ENCODE measurements around the gene PARD6G.

PARD6G gene

DNA sequence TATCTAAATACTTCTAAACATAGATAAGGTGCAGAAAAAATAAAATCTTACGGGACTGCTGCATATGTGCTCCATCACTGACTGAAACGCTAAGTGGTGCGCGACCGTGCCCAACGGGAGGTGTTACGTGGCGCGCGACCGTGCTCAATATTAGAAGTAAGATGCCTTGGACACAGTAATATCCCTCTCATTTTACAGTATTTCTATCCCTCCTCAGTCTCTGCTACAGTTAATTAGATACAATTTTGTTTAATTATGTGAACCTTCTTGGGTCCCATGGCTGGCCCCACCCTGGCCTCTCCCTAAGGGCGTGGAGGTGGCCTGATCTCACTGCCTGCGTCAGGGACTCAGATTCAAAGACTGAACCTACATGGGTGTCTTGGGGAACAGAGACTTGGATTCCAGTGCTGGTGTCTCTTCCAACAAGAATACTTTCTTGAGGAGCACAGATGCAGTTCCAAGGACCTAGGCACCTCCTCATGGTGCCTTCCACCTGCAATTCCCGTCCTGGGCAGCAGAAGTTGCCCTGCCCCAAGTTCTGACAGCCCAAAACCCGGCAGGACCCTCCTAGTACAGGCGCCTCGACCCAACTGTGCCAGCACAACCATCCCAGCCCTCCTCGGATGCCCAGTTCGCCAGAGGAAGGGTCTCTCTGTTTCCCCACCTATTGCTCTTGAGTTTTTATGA is 59.2 kb downstream of the PARD6G start:
- DNase-seq, result no peak

DNA sequence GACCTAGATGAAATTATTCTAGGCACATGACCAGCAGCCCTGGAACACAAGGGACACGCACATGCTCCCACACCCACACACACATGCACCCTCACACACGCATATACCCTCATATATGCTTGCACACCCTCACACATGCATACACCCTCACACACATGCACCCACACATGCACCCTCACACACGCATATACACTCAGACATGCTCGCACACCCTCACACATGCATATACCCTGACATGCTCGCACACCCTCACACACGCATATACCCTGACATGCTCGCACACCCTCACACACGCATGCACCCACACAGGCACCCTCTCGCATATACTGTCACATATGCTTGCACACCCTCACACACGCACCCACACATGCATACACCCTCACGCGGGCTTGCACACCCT is 61.8 kb downstream of the PARD6G start:
- no peak for DNase-seq

DNA sequence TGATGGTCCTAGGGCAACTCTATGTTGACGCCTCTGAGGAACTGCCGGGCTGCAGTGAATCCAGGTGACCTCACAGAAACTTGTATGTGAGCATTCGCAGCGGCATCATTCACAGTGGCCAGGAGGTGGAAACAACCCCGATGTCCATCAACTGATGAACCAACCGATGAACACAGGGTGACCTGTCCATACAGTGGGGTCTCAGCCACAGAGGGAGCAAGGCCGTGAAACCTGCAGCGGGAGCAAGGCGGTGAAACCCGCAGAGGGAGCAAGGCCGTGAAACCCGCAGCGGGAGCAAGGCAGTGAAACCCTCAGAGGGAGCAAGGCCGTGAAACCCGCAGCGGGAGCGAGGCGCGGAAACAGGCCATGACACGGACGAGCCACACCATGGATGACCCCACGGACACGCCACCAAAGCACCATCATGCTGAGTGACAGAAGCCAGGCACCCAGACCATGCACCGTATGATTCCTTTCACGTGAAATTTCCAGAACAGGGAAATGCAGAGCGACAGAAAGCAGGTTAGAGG is 63.0 kb downstream of the PARD6G start:
- DNase-seq, result no peak

DNA sequence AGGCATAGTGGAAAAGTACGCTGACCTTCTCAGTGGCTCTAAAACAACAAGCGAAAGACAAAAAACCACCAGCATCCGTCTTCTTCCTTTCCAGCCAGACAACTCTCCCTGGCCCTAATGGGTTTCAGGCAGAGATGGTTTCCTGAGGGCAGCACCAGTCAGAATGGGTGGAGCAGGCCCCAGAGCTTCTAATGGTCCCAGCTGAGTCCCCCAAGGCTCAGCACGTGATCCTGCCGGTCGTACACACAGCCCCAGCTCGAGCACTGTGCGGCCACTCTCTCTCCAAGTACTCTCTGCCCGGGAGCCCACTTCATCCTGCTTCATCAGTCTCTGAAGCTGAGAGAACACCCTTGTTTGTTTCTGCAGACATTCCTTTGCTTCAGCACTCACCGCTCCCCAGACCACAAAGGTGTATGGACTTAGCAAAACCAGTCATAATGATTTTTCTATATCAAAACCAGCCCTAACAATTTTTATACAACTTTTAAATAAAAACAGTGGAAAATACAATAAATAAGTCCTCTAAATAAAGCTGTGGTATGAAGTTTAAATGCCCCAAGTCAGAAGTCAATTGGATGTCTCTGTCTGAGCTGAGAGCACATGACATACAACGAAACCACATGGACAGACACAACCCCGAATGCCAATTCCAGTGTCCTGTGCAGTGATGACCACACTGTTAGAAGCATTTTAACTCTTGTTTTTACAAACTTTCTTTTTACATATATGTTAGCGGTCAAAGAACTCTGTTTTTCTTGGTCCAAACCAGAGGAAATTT is 63.9 kb downstream of the PARD6G start:
- DNase-seq, result no peak

DNA sequence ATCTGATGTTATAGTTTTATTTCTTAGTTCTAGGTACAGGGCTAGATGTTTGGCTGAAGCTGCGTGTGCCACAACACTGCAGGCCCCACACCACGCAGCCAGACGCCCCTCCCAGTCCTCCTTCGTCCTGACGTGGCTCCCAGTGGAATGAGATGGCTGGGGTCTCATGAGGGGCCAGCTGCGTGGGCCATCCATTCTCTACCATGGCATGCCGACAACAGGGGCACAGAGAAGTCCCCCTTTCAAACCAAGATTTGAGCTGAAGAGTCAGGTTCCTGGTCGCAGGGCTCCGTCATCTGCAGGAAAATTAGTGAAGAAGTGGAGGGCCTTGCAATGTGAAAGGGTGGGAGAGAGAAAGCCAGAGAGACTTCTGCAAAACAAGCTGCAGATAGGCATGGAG is 64.5 kb downstream of the PARD6G start:
- no peak for DNase-seq

DNA sequence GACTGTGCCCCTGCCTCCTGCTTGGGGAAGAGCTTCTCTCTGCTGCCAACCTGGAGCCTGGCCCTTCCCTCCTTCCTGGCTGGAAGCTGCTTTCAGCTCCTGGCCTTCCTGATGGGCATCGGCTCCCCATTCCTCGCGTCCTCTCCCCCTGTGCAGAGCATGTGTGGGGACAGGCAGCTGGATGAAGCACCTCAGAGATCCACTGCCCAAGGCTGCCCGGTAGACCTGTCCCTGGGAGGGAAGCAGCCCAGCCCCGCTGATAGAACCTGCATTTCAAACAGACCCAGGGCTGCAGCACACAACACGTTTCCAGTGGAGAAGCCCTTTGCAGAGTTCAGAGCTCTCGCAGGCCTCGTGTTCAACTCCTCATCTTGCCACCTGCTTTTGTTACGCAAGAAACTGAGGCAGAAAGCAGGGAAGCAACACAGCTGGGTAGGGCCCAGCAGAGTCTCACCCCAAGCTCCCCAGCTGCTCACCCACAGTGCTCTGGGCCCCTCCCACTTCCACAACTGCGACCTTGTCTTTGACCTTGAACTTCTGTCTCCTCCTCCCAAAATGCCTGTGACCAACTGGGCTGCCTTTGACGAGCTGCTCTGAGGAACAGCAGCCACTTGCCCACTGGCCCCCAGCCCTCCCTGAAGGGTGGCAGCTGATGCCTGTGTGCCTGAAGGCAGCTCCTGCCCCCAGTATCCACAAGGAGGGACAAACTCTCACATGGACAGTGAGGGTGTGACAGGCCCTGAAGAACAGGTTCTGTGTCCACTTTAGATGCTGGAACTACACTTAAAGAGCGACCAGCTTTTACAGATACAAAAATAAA is 65.5 kb downstream of the PARD6G start:
- DNase-seq, result no peak

DNA sequence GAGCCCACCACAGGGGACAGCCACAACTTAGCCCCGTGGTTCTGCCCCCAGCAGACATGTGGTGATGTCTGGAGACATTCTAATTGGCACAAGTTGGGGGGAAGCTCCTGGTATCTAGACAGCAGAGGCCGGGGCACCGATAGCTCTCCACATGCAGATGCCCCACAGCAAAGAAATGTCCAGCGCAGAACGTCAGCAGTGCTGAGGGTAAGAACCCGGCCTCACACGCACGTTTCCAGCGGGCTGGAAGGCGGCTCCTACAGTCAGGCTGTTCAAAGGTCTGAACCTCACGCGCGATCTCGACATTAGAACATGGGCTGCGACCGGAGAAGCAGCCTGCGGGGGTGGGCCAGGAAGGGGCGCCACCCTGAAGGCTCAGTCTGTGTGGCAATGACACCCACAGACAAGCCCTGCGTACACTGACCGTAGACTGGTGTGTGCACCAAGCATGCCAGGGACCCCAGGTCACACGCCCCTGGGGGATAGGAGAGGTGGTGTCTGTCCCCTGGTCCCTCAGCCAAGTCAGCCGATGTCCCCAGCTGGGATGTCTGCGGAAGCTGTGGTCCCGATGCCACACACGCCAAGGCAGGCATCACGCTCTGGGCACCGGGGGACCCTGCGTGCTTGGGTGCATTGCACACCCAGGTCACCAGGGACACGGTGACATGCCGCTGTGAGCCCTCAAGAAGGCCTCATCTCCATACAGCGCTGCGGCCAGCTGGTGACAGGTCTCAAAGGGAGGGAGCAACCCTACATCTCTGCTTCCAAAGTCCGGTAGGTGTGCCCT is 66.3 kb downstream of the PARD6G start:
- no peak for DNase-seq

DNA sequence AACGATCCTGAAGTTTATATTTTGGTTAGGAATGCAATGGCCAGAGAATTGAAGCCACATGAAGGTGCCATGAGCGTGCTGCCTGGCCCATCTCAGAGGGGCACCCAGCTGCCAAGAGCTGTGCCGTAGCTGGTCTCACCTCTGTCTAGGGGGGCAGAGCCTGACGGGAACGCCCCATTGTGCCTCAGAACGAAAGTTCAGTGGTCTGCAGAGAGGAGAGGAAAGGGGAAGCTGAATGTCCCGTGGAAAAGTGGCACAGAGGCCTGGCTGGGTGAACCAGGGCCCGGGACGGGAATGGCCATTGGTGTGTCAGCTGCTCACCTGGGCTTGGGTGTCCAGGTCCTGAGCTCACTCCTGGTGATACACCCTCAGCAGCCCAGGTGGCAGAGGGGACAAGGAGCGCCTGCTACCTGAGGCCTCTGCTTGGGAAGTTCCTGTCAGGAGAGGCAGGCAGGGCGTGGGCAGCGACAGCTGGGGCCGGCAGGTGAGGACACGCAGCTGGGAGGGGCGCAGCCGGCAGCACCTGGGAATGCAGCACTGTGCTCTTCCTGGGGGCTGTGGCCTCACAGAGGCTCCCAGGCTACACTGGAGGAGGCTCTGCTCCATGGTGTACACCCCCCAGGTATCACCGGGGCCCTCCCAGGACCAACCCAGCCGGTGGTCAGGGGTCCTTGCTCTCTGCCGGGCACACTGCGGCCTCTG is 67.3 kb downstream of the PARD6G start:
- DNase-seq, result no peak

DNA sequence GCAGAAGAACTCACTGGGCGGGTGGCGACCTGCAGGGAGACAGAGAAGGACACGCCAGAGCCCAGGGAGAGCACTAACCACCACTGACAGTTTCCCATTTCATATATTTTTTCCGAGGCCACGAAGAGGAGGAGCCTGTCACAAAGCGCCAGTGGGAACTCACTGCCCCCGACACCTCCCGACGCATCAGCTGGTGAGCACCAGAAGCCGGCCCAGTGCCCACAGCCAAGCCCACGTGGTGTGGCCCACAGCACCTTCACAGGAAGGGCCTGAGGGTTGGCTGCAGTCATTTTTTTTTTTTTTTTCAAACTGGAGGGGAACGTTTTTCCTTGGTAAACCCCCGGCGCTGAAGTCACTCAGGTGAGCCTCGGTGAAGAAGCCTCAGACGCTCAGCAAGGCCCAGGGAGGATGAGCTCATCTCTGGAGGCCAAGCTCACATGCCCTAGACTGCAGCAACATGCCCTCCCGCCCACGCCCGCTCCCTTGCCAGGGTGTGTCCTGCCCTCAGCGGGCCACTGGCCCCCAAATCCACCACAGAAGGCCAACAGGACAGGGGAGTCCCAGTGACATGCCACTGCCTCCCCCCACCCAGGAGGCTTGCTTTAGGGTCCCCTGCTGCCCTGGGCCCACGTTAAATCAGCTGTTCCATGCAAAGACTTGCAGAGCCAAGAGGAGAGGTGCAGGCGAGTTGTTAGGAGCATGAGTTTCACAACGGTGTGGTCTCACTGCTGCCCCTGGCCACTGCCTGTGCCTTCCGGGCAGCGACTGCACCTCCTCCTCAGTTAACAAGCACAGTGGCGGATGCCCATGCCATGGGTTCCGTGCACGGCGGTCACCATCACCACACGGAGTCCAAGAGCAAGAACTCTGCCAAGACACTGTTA is 68.1 kb downstream of the PARD6G start:
- no peak for DNase-seq

DNA sequence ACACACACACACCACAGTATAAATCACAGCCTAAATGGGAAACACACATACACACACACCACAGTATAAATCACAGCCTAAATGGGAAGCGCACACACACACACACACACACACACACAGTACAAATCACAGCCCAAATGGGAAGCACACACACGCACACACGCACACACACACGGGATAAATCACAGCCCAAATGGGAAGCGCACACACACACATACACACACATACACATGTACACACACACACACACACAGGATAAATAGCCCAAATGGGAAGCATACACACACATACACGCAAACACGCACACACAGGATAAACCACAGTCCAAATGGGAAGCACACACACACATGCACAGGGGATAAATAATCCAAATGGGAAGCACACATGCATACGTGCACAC is 70.2 kb downstream of the PARD6G start:
- DNase-seq, result no peak

DNA sequence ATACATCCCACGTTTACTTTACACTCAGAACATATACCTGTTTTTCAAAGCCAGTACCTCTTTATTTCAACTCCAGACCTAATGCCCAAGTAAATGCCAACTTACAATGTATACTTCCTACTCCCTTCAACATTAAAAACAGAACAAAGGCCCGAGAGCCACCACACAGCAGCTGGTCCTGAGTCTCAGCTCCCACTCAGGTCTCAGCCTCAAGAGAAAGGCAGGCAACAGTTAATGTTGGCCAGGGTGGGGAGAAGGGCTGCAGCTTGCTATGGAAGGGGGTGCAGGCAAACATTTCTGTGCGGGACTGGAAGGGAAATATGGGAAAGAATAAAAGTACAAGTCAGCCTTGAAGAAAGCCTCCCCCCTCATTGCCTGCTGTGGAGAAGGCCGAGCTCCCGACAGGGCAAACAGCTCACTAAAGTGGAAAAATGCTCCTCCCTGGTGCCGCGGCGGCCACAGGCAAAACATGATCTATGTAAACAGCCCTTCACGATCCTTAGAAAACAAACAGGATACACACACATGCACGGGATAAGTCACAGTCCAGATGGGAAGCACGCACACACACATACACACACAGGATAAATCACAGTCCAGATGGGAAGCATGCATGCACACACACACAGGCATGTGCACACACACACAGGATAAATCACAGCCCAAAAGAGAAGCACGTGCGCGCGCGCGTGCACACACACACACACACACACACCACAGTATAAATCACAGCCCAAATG is 70.8 kb downstream of the PARD6G start:
- DNase-seq, result no peak

DNA sequence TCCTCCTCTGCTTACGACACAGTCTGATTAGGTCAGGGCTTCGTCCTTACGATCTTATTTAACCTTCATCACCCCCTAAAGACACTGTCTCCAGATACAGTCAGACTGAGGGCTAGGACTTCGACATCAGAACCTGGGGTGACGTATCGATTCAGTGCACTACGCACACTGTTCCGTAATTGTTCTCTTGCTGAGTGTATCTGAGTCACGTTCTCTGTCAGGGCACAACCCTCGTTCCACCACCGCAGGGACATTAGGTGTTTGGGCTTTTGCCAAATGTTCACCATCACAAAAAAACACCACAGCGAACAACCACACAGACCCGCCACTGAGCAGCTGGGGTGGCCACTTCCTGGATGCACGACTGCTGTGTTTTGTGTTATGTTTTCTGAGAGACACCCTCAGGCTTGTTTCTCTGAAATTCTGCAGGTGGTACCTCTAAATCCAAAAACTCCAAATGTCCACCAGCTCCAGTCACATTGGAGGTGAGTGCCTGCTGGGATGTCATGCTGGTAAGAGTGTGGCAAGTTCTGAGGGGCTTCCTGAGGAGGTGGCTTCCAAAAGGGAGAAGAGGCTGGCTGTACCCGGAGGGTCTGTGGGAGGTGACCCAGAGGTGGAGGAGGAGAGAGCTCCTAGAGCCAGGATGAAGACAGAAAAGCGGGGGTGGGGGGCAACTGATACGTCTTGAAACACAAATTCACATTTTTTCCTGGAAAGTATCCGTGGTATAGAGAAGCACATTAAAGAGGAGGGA is 71.7 kb downstream of the PARD6G start:
- DNase-seq, result peak; percentile 12

DNA sequence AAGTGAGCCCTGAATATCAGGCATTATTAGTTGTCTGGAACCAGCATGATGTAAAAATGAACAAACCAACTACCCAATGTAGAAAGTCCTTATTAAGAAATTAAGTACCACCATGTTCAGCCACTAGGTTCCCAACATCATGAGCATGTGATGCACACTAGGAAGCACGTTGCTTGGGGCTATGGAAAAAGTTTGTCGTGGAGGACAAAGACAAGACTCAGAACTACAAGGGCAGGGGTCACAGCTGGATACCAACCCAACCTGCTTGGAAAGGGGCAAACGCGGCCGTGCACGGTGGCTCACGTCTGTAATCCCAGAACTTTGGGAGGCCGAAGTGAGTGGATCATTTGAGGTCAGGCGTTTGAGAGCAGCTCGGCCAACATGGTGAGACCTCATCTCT is 74.3 kb downstream of the PARD6G start:
- DNase-seq, result no peak

DNA sequence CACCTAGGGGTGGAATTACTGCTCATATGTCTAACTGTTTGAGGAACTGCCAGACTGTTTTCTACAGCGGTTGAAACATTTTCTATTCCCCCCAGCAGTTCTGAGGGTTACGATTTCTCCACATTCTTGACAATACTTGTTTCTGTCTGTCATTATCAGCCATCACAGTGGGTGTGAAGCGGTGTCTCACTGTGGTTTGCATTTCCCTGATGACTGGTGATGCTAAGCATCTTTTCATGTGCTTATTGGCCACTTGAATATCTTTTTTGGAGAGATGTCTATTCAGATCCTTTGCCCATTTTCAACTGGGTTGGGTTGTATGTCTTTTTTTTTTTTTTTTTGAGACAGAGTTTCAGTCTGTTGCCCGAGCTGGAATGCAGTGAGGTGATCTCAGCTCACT is 75.3 kb downstream of the PARD6G start:
- DNase-seq, result no peak

DNA sequence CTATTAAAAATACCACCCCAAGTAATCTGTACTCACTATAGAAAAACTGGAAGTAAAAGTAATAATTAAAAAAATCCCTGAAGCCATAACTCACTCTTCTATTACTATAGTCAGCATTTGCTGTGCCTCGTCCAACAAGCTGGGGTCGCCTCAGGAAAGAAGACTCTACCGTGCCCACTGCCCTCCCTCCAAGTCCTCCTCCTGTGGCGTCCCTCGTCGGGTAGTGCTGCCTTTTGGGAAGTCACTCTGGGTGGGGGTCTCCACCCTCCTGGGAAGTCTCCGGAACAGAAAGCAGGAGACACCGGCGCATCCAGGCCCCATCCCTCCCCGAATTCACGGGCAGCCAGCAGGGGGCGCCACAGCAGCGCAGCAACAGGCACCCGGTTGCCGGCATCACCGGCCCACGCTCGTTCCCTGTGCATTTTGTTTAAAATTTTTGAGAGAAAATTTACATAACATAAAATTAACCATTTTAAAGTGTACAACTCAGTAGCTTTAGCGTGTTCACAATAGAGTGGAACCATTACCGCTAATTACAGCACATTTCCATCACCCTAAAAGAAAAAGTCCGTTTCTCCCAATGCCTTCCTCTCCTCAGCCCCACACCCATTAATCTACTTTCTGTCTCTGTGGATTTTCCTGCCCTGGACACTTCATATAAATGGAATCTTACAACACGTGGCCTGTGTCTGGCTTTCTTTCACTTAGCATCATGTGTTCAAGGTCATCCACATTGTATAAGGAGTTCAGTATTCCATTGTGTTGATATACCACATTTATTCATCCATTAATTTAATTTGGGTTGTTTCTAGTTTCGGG is 76.1 kb downstream of the PARD6G start:
- DNase-seq, result peak; percentile 68

DNA sequence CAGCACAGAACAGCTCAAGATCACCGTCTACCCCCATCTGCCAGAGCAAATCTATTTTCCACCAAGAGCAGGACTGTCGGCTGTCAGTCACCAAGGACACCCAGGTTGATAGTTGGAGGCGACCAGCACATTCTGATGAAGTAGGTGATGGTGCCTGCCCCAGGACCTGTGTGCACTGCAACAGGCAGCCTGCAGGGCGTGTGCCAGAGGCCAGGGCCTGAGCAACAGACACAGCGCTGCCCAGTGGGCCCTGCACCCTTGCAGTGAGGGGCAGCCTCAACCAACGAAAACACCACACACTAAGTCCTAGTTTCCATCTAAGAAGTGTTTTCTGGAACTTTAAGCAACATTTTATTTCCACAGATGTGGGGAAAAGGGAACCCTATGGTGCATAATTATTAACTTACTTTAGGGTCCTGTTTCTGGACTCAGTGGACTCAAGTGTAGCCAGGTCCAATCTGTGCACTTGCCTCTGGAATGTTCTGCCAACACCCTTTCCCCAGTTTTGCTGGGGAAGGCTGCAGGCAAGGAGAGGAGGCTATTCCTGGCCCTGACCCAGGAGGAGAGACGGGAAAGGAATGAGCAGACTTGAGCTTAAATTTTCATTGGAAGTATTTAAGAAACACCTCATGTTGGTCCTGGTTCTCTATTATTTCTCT is 76.8 kb downstream of the PARD6G start:
- no peak for DNase-seq

DNA sequence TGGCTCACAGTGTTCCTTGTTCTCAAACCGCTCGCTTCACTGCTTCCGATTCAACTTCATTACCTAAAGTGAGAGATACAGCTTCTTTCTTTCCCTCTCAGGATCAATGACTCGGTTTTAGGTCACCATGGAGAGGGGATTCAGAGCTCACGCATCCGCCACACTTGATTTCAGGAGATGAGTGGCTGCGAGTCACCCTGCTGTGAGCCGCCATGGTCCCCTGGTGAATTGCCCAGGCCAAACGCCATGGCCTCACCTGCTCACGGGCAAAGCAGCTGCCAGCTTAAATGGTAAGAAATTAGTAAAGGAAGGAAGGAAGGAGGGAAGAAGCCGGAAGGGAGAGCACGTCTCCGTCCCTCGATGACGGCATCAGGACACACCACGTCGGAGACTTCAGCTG is 77.7 kb downstream of the PARD6G start:
- DNase-seq, result no peak

DNA sequence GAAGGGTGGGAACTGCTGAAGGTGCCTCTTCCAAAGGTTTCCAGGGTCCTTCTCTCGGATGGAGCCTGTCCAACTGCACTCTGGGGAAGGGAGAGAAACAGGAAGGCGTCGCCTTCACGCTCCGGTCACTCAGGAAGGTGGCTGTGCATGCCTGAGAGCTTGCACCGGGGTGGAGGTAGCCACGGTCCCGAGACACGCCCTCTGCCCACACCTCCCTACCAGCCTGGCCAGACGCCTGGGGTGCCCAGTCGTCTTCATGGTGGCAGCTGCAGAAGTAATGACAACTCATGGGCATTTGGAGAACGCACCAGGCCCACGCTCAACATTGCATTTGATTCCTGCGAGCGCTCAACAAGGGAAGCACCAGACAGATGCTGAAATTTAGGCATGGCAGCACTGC is 78.3 kb downstream of the PARD6G start:
- no peak for DNase-seq

Data from activated CD4-positive, alpha-beta T cell treated with anti-CD3 and anti-CD28 coated beads, Interleukin-2, Interleukin-6, amounts not matched to agents 100 ng/mL and 50 ng/mL, durations not matched to agents 16 hours and 8 hours (primary cell).